ENCODE measurements around the gene PNMA8A.
"Not testable (repeated sequence)": the region's sequence is repeated elsewhere in the genome, so short reads cannot be mapped to it uniquely, and the experiment has no call there.

- not testable (repeated sequence) for TF ChIP-seq EP300 (IDR thresholded peaks at IDR 0.05; ENCODE audit: borderline replicate concordance in 1 of 2, low read depth in 2 of 2, low read length in 2 of 2); BACH1 (IDR thresholded peaks at IDR 0.05; ENCODE audit: low read length); CTCF (IDR thresholded peaks at IDR 0.05; ENCODE audit: control extremely low read depth in 1 of 3, insufficient read depth in 1 of 3, low read depth in 1 of 3, low read length in 3 of 3); CEBPB (IDR thresholded peaks at IDR 0.05; ENCODE audit: low read depth, low read length); RAD21 (IDR thresholded peaks at IDR 0.05 in 1 of 2, conservative IDR thresholded peaks at IDR 0.05 in 1 of 2; ENCODE audit: low read depth in 2 of 2, low read length in 2 of 2); CHD7 (IDR thresholded peaks at IDR 0.05; ENCODE audit: insufficient replicate concordance, low read length); EZH2 (IDR thresholded peaks at IDR 0.05; ENCODE audit: low read depth, low read length, severe bottlenecking); ATF2 (IDR thresholded peaks at IDR 0.05; ENCODE audit: low read length)
Observed at GRCh38 chr19:46433470-46433869, 37.9 kb downstream of the PNMA8A start.

Data from H1 (cell line).